ENCODE results near the gene PDE10A.
"Not testable (repeated sequence)": the region's sequence is repeated elsewhere in the genome, so short reads cannot be mapped to it uniquely, and the experiment has no call there.

Gene PDE10A

GRCh38 chr6:165580136-165580535 lies 82.9 kb downstream of the PDE10A start:
- no peak for DNase-seq

DNA sequence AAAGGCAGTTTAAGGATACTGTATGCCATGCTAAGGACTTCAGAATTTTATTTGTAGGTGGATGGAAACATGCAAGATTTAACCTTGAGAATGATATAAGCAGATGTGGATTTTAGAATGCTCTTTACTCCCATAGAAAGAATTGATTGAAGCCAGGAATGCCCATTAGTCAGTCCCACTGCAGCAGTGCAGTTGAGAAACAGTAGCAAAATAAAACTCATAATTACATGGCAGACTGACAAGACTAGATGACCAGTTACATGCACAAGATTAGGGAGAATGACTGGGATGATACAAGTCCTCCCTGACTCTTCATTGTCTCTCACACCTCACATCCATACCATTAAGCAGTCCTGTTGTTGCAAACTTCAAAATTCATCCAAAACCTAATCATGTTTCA lies 83.9 kb downstream of the PDE10A start:
- no peak for DNase-seq

DNA sequence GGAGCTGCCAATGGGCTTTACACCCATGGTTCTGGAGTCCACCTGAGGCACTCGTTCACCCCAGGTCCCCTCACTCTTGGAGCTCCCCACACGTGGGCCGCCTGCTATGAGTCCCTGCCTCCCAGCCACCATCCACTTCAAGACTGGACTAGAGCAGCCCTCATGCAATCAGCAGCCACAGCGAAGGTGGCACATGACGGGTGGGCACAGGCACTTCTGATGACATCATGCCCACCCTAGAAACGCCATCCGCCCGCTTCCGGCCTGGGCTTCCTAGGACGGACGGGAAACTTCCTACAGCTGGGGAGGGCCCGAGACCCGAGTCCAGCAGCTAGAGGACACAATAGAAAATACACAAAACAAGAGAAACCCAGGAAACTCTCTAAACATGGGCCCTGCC lies 85.5 kb downstream of the PDE10A start:
- no peak for DNase-seq

DNA sequence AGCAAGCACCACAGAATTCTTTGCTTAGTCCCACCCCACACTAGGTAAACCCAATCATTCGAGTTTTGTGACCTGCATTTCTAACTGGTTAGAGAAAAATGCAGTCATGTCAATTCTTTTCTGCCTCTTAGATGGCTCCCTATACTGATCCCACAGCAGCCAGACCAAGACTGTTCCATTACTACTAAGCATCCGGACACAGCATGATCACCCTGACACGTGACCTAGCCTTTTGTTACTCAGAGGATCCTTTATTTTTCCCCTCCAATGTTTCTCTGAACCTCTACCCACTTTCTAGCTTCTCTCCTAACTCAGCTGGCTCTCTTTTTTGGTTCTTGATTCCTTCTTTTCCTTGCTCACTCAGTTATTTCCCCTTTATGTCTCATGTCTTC lies 87.9 kb downstream of the PDE10A start:
- DNase-seq = no peak

- no peak for DNase-seq
Measured at GRCh38 chr6:165574220-165575157, 88.6 kb downstream of the PDE10A start.

DNA sequence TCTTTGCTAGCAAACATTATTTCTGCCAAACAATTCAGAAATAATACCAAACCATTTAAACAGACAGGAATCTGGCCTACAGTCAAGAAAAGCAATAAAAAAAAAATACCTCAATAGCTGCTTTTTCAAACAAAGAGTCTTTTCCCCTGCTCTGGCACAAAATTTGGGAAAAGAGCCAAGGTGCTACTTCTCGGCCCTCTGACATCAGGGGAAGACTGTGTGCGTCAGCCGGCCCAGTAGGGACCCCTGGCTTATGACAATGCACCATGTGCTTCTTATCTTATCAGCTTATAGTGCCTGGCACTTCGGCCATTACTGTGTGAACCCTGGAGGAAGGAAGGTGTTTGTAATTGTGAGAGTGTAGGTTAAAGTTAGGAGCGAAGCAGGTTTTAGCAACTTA lies 89.4 kb downstream of the PDE10A start:
- no peak for DNase-seq

- DNase-seq = no peak
Measured at GRCh38 chr6:165571721-165572132, 91.3 kb downstream of the PDE10A start.

DNA sequence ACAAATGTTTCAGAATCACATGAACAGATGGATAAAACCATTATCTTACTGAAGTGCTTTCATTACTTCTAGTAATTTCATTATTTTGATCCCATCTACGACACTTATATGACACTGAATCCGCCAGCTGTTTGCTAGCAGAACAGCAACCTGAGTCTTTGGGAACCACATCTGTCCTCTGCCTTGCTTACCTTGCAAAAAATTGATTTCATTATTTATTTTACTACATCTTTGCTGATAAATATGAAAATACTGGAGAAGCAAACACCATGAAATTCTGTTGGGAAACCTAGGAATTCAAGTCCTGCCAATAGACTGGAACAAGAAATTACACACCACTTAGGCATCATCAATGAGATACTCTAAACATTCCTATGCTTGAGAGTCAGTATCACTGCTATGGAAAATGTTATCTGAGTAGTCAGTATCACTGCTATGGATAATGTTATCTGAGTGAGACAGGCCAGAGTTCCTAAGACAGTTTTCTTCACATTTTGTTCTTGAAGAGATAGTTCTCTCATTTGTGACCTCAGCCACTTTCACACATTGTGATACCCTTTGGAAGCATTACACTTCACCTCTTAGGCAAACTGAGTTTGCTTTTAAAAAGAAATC lies 91.9 kb downstream of the PDE10A start:
- no peak for DNase-seq

DNA sequence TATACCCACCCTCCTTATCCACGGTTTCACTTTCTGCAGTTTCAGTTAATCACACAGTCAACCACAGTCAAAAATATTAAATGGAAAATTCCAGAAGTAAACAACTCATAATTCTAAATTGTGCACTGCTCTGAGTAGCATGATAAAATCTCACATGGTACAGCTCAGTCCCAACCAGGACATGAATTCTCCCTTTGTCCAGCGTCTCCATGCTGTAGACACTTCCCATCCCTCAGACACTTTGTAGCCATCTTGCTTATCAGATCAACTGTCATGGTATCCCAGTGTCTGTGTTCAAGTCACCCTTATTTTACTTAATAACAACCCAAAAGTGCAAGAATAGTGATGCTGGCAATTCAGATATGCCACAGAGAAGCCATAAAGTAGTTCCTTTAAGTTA lies 94.7 kb downstream of the PDE10A start:
- no peak for DNase-seq

DNA sequence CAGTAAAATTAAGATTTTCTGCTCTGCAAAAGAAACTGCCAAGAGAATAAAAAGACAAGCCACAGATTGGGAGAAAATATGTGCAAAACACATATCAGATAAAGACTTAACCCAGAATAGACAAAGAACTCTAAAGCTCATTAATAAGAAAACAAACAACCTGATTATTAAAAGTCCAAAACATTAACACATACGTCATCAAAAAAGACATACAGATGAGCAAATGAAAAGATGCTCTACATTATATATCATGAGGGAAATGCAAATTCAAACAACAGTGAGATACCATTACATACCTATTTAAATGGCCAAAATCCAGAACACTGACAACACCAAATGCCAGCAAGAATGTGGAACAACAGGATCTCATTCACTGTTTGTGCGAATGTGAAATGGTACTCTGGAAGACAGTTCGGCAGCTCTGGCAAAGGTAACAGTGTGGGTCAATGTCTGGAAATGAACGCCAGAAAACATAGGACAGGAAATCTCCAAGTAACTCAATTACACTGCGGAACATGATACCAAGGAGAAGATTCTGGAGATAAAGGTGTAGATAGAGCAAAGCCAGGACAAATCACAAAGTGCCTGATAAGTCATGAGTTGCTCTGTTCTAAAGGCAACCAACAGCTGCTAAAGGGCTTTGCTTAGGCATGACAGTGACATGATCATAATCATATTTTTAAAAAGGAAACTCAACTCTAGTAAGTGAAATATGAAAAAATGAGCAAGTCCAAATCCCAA lies 96.8 kb downstream of the PDE10A start:
- no peak for DNase-seq

DNA sequence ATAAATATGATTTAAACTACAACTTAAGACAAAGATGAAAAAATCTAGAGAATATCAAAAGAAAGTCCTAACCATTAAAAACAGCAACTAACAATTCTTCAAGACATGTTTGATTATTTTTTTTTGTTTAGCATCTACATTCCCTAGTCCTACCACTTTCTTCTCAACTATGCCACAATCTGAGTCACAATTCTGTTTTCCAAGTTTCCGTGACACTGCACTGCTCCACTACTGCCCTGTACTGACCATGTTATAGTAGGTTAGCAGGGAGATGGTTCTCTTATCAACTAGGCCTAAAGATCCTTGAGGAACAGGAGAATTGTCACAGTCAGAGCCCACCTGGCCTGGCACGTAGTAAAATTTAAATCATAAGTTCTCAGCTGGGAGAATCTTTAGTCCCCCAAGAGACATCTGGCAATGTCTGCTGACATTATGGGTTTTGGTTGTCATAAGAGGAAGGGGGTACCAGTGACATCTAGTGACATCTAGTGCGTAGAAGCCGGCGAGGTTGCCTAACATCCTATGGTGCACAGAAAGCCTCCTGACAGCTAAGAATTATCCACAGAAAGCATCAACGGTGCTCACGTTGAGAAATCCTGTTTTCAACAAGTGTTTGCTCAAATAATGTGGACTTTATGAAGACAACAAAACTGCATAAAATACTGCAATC lies 100.5 kb downstream of the PDE10A start:
- no peak for DNase-seq

- no peak for DNase-seq
Measured at GRCh38 chr6:165559632-165560031, 103.4 kb downstream of the PDE10A start.

DNA sequence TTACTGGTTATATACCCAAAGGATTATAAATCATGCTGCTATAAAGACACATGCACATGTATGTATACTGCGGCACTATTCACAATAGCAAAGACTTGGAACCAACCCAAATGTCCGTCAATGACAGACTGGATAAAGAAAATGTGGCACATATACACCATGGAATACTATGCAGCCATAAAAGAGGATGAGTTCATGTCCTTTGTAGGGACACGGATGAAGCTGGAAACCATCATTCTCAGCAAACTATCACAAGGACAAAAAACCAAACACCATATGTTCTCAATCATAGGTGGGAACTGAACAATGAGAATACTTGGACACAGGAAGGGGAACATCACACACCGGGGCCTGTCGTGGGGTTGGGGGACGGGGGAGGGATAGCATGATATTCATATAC lies 104.9 kb downstream of the PDE10A start:
- DNase-seq = not testable (repeated sequence)

GRCh38 chr6:165557674-165558073 lies 105.4 kb downstream of the PDE10A start:
- no peak for DNase-seq

- DNase-seq = no peak
Measured at GRCh38 chr6:165556116-165556843, 106.8 kb downstream of the PDE10A start.

DNA sequence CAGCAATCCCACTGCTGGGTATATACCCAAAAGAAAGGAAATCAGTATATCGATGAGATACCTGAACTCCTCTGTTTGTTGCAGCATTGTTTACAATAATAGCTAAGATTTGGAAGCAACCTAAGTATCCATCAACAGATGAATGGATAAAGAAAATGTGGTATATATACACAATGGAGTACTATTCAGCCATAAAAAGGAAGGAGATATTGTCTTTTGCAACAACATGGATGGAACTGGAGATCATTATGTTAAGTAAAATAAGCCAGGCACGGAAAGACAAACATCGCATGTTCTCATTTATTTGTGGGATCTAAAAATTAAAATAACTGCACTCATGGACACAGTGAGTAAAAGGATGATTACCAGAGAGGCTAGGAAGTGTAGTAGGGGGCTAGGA lies 108.4 kb downstream of the PDE10A start:
- DNase-seq = not testable (repeated sequence)

- no peak for DNase-seq
Measured at GRCh38 chr6:165552248-165552736, 110.7 kb downstream of the PDE10A start.

DNA sequence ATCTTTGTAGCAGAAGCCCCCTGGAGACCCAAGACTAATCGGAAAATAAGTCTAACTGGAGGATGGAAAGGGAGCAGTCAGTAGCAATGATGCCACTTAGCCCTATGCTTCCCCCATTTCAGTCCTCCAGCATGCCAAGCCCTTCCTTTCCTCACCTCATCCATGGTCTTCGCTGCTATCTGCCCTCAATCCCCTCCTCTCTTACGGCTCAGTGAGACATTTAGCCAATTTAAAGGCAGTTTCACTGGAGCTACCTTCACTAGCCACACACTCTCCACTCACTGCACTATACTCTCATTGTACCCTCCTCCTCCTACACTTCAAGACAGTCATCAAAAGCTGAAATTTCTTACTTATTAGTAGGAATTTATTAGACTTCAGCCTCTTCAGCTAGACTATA lies 111.2 kb downstream of the PDE10A start:
- DNase-seq = no peak

- no peak for DNase-seq
Measured at GRCh38 chr6:165548450-165548849, 114.6 kb downstream of the PDE10A start.

DNA sequence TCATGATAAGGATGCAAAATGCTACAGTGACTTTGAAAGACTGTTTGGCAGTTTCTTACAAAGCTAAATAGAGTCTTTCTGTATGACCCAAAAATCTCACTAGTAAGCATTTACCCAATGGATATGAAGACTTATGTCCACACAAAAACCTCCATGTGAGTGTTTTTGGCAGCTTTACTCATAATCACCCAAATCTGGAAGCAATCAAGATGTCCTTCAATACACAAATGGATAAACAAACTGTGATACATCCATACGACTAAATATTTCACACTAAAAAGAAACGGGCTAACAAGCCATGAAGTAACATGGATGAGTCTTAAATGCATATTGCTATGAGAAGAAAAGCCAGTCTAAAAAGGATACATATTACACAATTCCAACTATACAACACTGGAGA lies 117.2 kb downstream of the PDE10A start:
- no peak for DNase-seq

- no peak for DNase-seq
Measured at GRCh38 chr6:165543781-165544180, 119.3 kb downstream of the PDE10A start.

DNA sequence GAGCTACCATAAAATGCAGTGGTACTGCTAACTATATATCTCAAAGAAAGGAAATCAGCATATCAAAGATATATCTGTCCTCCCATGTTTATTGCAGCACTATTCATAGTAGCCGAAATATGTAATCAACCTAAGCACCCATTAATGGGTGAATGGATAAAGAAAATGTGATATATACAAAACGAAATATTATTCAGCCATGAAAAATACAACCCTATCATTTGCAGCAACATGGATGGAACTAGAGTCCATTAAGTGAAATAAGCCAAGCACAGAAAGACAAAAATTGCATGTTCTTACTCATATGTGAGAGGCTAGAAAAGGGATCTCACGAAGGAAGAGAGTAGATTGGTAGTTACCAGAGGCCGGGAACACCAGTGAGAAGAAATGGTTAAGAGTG lies 126.1 kb downstream of the PDE10A start:
- DNase-seq = no peak
